ENCODE results near the gene FES. TPM values are rescaled to one million over a fixed set of nuclear protein-coding genes. Genes with fewer than 3 reads are reported as not detected.
A peak's percentile ranks its signal among the peaks of the same experiment; 100 is the strongest.

FES gene
- total RNA-seq, 2 experiments from 2014 or later: 3.2 to 3.3 TPM

GRCh38 chr15:90885432-90886290 is 1.4 kb downstream of the FES start:
- Histone ChIP-seq H4K20me1 (ENCODE audit: insufficient read depth, low read length) (no peaks in the 10 kb centered on the region), H3K27ac (ENCODE audit: low read depth, low read length, poor library complexity, severe bottlenecking) (no peak overlapping the region), H3K79me2 (ENCODE audit: insufficient read depth, low read depth, low read length) (no peaks in the 10 kb centered on the region), H2AFZ (ENCODE audit: low read length) (0 out of 2 replicates have a peak overlapping the region, but pooled peaks have one; percentile 21), H3K9me3 (ENCODE audit: low read length) (no peaks in the 10 kb centered on the region), H3K4me1 (ENCODE audit: insufficient read depth, low read length, poor library complexity, severe bottlenecking) (peaks cover 12% of the 10 kb centered on the region), H3K4me3 (ENCODE audit: low read depth, low read length, poor library complexity, severe bottlenecking) (no peak overlapping the region), H3K9me2 (ENCODE audit: insufficient read depth, low read length) (no peaks in the 10 kb centered on the region), H3K36me3 (ENCODE audit: insufficient read depth, low read length) (no peaks in the 10 kb centered on the region), H3K4me2 (ENCODE audit: low read length) (peak overlapping the region; percentile 18; the same call in 1 of the 2 replicates)
- POLR2A ChIA-PET: interaction anchor here (0.7 to 1.9 kb wide), 8 partner anchors 15 to 377 kb away, joined by 3 to 7 read pairs (median 4); partner anchors contain the start of genes HDDC3 and UNC45A
- no TSS peak for BruUV-seq (replicated peaks)
- TF ChIP-seq CTCF (conservative IDR thresholded peaks at IDR 0.05; ENCODE audit: low read length) (peak; percentile 99), EZH2phosphoT487 (IDR thresholded peaks at IDR 0.05; ENCODE audit: borderline replicate concordance, low read depth, low read length) (no peak)
- DNase-seq (ENCODE audit: low spot score): peak; percentile 80
- CTCF ChIA-PET (ENCODE audit: unreplicated experiment): interaction anchor here (0.5 to 1.7 kb wide), 10 partner anchors 11 to 520 kb away, joined by 3 to 10 read pairs (median 3); no protein-coding TSS in a partner anchor
- intact Hi-C loops (cut with micrococcal nuclease; ENCODE audit: unreplicated experiment): loop anchor here (1.0 to 5.0 kb wide), 6 partner anchors 67 to 565 kb away; partner anchors contain the start of gene BLM

GRCh38 chr15:90886291-90886614 is 1.9 kb downstream of the FES start:
- Histone ChIP-seq H3K9me2 (ENCODE audit: insufficient read depth, low read length) (no peaks in the 10 kb centered on the region), H3K27ac (ENCODE audit: low read depth, low read length, poor library complexity, severe bottlenecking) (no peak overlapping the region), H3K4me2 (ENCODE audit: low read length) (no peak overlapping the region), H3K4me1 (ENCODE audit: insufficient read depth, low read length, poor library complexity, severe bottlenecking) (peaks cover 12% of the 10 kb centered on the region), H3K9me3 (ENCODE audit: low read length) (no peaks in the 10 kb centered on the region), H3K79me2 (ENCODE audit: insufficient read depth, low read depth, low read length) (no peaks in the 10 kb centered on the region), H3K36me3 (ENCODE audit: insufficient read depth, low read length) (no peaks in the 10 kb centered on the region), H4K20me1 (ENCODE audit: insufficient read depth, low read length) (no peaks in the 10 kb centered on the region), H3K4me3 (ENCODE audit: low read depth, low read length, poor library complexity, severe bottlenecking) (no peak overlapping the region), H2AFZ (ENCODE audit: low read length) (no peak overlapping the region)
- no TSS peak for BruUV-seq (replicated peaks)
- no peak for DNase-seq (ENCODE audit: low spot score)
- intact Hi-C loops (cut with micrococcal nuclease; ENCODE audit: unreplicated experiment): loop anchor here (1.0 to 5.0 kb wide), 6 partner anchors 68 to 566 kb away; partner anchors contain the start of gene BLM
- ChIA-PET CTCF (ENCODE audit: unreplicated experiment) (interaction anchor here (1.0 to 1.7 kb wide), 4 partner anchors 40 to 68 kb away, joined by 3 to 10 read pairs (median 4); no protein-coding TSS in a partner anchor), POLR2A (interaction anchor here (0.7 to 1.9 kb wide), 5 partner anchors 15 to 377 kb away, joined by 3 to 6 read pairs (median 4); partner anchors contain the start of gene HDDC3)
- no peak for TF ChIP-seq EZH2phosphoT487 (IDR thresholded peaks at IDR 0.05; ENCODE audit: borderline replicate concordance, low read depth, low read length)
- TF ChIP-seq CTCF (conservative IDR thresholded peaks at IDR 0.05; ENCODE audit: low read length): peak; percentile 62; the same call in 1 of the 2 replicates

Measured in OCI-LY7 (cell line).